ENCODE measurements around the gene PRIMA1.

Gene PRIMA1

GRCh38 chr14:93732524-93732923, 55.8 kb downstream of the PRIMA1 start:
- no peak for DNase-seq (ENCODE audit: low read depth, low spot score)

- DNase-seq (ENCODE audit: low read depth, low spot score), result no peak
Measured at GRCh38 chr14:93731753-93732152, 56.5 kb downstream of the PRIMA1 start.

- no peak for DNase-seq (ENCODE audit: low read depth, low spot score)
Measured at GRCh38 chr14:93729993-93730392, 58.3 kb downstream of the PRIMA1 start.

GRCh38 chr14:93728651-93729016, 59.7 kb downstream of the PRIMA1 start:
- no peak for DNase-seq (ENCODE audit: low read depth, low spot score)

- DNase-seq (ENCODE audit: low read depth, low spot score), result no peak
Measured at GRCh38 chr14:93727917-93728650, 60.2 kb downstream of the PRIMA1 start.

GRCh38 chr14:93727039-93727740, 61.1 kb downstream of the PRIMA1 start:
- peak; percentile 13 for DNase-seq (ENCODE audit: low read depth, low spot score)

- DNase-seq (ENCODE audit: low read depth, low spot score), result no peak
Measured at GRCh38 chr14:93725993-93726392, 62.3 kb downstream of the PRIMA1 start.

- no peak for DNase-seq (ENCODE audit: low read depth, low spot score)
Measured at GRCh38 chr14:93725002-93725582, 63.2 kb downstream of the PRIMA1 start.

GRCh38 chr14:93723001-93723400, 65.3 kb downstream of the PRIMA1 start:
- no peak for DNase-seq (ENCODE audit: low read depth, low spot score)

GRCh38 chr14:93720981-93721483, 67.3 kb downstream of the PRIMA1 start:
- DNase-seq (ENCODE audit: low read depth, low spot score), result no peak

GRCh38 chr14:93720076-93720815, 68.0 kb downstream of the PRIMA1 start:
- DNase-seq (ENCODE audit: low read depth, low spot score), result no peak

GRCh38 chr14:93719256-93719655, 69.0 kb downstream of the PRIMA1 start:
- DNase-seq (ENCODE audit: low read depth, low spot score), result no peak

- DNase-seq (ENCODE audit: low read depth, low spot score), result no peak
Measured at GRCh38 chr14:93717668-93718320, 70.5 kb downstream of the PRIMA1 start.

GRCh38 chr14:93716746-93717667, 71.3 kb downstream of the PRIMA1 start:
- DNase-seq (ENCODE audit: low read depth, low spot score), result no peak

- DNase-seq (ENCODE audit: low read depth, low spot score), result no peak
Measured at GRCh38 chr14:93716002-93716745, 72.1 kb downstream of the PRIMA1 start.

GRCh38 chr14:93715279-93715927, 72.9 kb downstream of the PRIMA1 start:
- DNase-seq (ENCODE audit: low read depth, low spot score), result no peak

- no peak for DNase-seq (ENCODE audit: low read depth, low spot score)
Measured at GRCh38 chr14:93714605-93715004, 73.7 kb downstream of the PRIMA1 start.

- no peak for DNase-seq (ENCODE audit: low read depth, low spot score)
Measured at GRCh38 chr14:93713726-93714405, 74.4 kb downstream of the PRIMA1 start.
